Neural cell (in vitro differentiated cells): ENCODE measurements around the gene RMI1. TPM values are rescaled to one million over a fixed set of nuclear protein-coding genes. Genes with fewer than 3 reads are reported as not detected.
A peak's percentile ranks its signal among the peaks of the same experiment; 100 is the strongest.

Experiments
- H2AFZ ChIP-seq: fragments of 200-600, 300-800 bp; sonication (generic), shearing (Covaris generic); 2 replicates; pipeline ENCODE4 v1.6.0; 2014; ENCODE audit warnings: low read depth, mild to moderate bottlenecking, antibody characterized with exemption, low read length, moderate library complexity
- H3F3A ChIP-seq: fragments of 200-600 bp; shearing (Covaris generic); 2 replicates; pipeline ENCODE4 v1.6.1; 2016; ENCODE audit warnings: mild to moderate bottlenecking, moderate library complexity, mixed read lengths, antibody characterized with exemption, low read length; ENCODE audit not compliant: insufficient read depth, poor library complexity, severe bottlenecking
- H3K27ac ChIP-seq: fragments of 200-600, 300-800 bp; sonication (generic), shearing (Covaris generic); 2 replicates; pipeline ENCODE4 v1.5.1; 2014; ENCODE audit warnings: mild to moderate bottlenecking, low read length, moderate library complexity
- H3K27me3 ChIP-seq: fragments of 300-800, 200-600 bp; sonication (generic), shearing (Covaris generic); 2 replicates; pipeline ENCODE4 v1.6.0; 2014; ENCODE audit warnings: mild to moderate bottlenecking, low read depth, low read length, moderate library complexity; ENCODE audit not compliant: insufficient read depth
- H3K36me3 ChIP-seq: fragments of 300-800, 200-600 bp; sonication (generic), shearing (Covaris generic); 2 replicates; pipeline ENCODE4 v1.5.1; 2014; ENCODE audit warnings: mild to moderate bottlenecking, antibody characterized with exemption, low read length, moderate library complexity; ENCODE audit not compliant: insufficient read depth
- H3K4me2 ChIP-seq: fragments of 300-800, 200-600 bp; sonication (generic), shearing (Covaris generic); 2 replicates; pipeline ENCODE4 v1.6.0; 2014; ENCODE audit warnings: mild to moderate bottlenecking, low read length
- H3K4me3 ChIP-seq: fragments of 300-800, 200-600 bp; sonication (generic), shearing (Covaris generic); 2 replicates; pipeline ENCODE4 v1.5.1; 2014; ENCODE audit warnings: mild to moderate bottlenecking, low read length, moderate library complexity
- H3K79me2 ChIP-seq: fragments of 200-600 bp; shearing (Covaris generic); replicated peaks from 2 replicates; pipeline ENCODE4 v1.6.0; 2014; ENCODE audit warnings: mild to moderate bottlenecking, low read length, moderate library complexity; ENCODE audit not compliant: insufficient read depth
- H3K9ac ChIP-seq: fragments of 300-800, 200-600 bp; sonication (generic), shearing (Covaris generic); 2 replicates; pipeline ENCODE4 v1.6.1; 2016; ENCODE audit warnings: mild to moderate bottlenecking, low read length, mixed read lengths
- H3K9me2 ChIP-seq: fragments of 200-600 bp; shearing (Covaris generic); 2 replicates; pipeline ENCODE4 v1.6.1; 2016; ENCODE audit warnings: mild to moderate bottlenecking, low read length, mixed read lengths; ENCODE audit not compliant: insufficient read depth
- H3K9me3 ChIP-seq: fragments of 200-600, 300-800 bp; sonication (generic), shearing (Covaris generic); 2 replicates; pipeline ENCODE4 v1.6.1; 2016; ENCODE audit warnings: mild to moderate bottlenecking, mixed run types, low read length, moderate library complexity, mixed read lengths
- H4K20me1 ChIP-seq: fragments of 200-600 bp; shearing (Covaris generic); 2 replicates; pipeline ENCODE4 v1.6.1; 2016; ENCODE audit warnings: mild to moderate bottlenecking, mixed run types; ENCODE audit not compliant: insufficient read depth
- CTCF ChIP-seq: fragments of 450-650 bp; IDR thresholded peaks from 2 replicates; pipeline ENCODE4 v1.5.1; 2014; ENCODE audit warnings: antibody characterized with exemption, mild to moderate bottlenecking, moderate library complexity; ENCODE audit not compliant: poor library complexity, severe bottlenecking
- EP300 ChIP-seq: fragments of 450-650 bp; conservative IDR thresholded peaks from 2 replicates; pipeline ENCODE4 v1.6.1; 2014; ENCODE audit warnings: antibody characterized with exemption, mild to moderate bottlenecking, moderate library complexity; ENCODE audit not compliant: poor library complexity, severe bottlenecking
- EZH2 ChIP-seq: fragments of 200-600, 300-800 bp; shearing (Covaris generic), sonication (generic); IDR thresholded peaks from 2 replicates; pipeline ENCODE4 v1.6.1; 2014; ENCODE audit warnings: antibody characterized with exemption, low read length, borderline replicate concordance, mild to moderate bottlenecking; ENCODE audit not compliant: insufficient read depth, poor library complexity, severe bottlenecking
- MXI1 ChIP-seq: fragments of 450-650 bp; conservative IDR thresholded peaks from 2 replicates; pipeline ENCODE4 v1.6.1; 2014; ENCODE audit warnings: antibody characterized with exemption, mild to moderate bottlenecking; ENCODE audit not compliant: poor library complexity, severe bottlenecking
- POLR2AphosphoS5 ChIP-seq: IDR thresholded peaks from 2 replicates; pipeline ENCODE4 v1.6.1; 2012
- RAD21 ChIP-seq: fragments of 450-650 bp; conservative IDR thresholded peaks from 2 replicates; pipeline ENCODE4 v1.6.1; 2014; ENCODE audit warnings: antibody characterized with exemption, mild to moderate bottlenecking, moderate library complexity
- REST ChIP-seq: IDR thresholded peaks from 2 replicates; pipeline ENCODE4 v1.6.1; 2012; ENCODE audit warnings: borderline replicate concordance
- SMC3 ChIP-seq: fragments of 450-650 bp; conservative IDR thresholded peaks from 2 replicates; pipeline ENCODE4 v1.6.1; 2014; ENCODE audit warnings: antibody characterized with exemption, mild to moderate bottlenecking, moderate library complexity; ENCODE audit not compliant: poor library complexity
- TAF1 ChIP-seq: IDR thresholded peaks from 2 replicates; pipeline ENCODE4 v1.6.1; 2012; ENCODE audit warnings: low read depth
- polyA plus RNA-seq: library from polyadenylated mRNA; depleted of rRNA; stranded (reverse); fragments of >200 nt; gene quantifications from 2 replicates; pipeline ENCODE4 v1.2.3, GENCODE V29; 2014

The RMI1 gene
- polyA plus RNA-seq, 1 donor from 2014 or later: 13.1 TPM

GRCh38 chr9:83966209-83966582, 14.4 kb upstream of the RMI1 start:
- Histone ChIP-seq H3K9ac (no peak overlapping the region), H3K4me3 (no peak overlapping the region), H3F3A (peaks cover 12% of the 10 kb centered on the region), H3K27ac (no peak overlapping the region), H3K36me3 (peaks cover 15% of the 10 kb centered on the region), H3K9me2 (no peaks in the 10 kb centered on the region), H3K27me3 (no peaks in the 10 kb centered on the region), H3K9me3 (no peaks in the 10 kb centered on the region), H3K79me2 (peaks cover 6% of the 10 kb centered on the region), H3K4me2 (no peak overlapping the region), H2AFZ (no peak overlapping the region), H4K20me1 (peaks cover 20% of the 10 kb centered on the region)
- TF ChIP-seq TAF1 (no peak), RAD21 (no peak), EZH2 (no peak), EP300 (no peak), CTCF (no peak), SMC3 (no peak), MXI1 (no peak), POLR2AphosphoS5 (peak; percentile 22)

GRCh38 chr9:83967073-83967472, 13.5 kb upstream of the RMI1 start:
- Histone ChIP-seq H3K4me2 (no peak overlapping the region), H2AFZ (no peak overlapping the region), H3K79me2 (peaks cover 6% of the 10 kb centered on the region), H3K27ac (no peak overlapping the region), H3K4me3 (no peak overlapping the region), H3K9ac (no peak overlapping the region), H3K9me3 (no peaks in the 10 kb centered on the region), H3K36me3 (peaks cover 21% of the 10 kb centered on the region), H3K27me3 (no peaks in the 10 kb centered on the region), H3K9me2 (no peaks in the 10 kb centered on the region), H4K20me1 (peaks cover 23% of the 10 kb centered on the region), H3F3A (peaks cover 12% of the 10 kb centered on the region)
- TF ChIP-seq CTCF (no peak), REST (no peak), EP300 (no peak), RAD21 (no peak), POLR2AphosphoS5 (no peak), EZH2 (no peak), MXI1 (no peak)
